Measurements from ENCODE around the gene ZSCAN1. TPM values are rescaled to one million over a fixed set of nuclear protein-coding genes. Genes with fewer than 3 reads are reported as not detected.

ZSCAN1 gene
- total RNA-seq, 3 donors from 2014 or later (not counting 1 experiment from before 2014, with no cell fraction given) = not detected

- no peaks in the 10 kb centered on the region for H3K36me3 ChIP-seq (ENCODE audit: control insufficient read depth, insufficient read depth, low read length)
- intact Hi-C loops (cut with micrococcal nuclease) = loop anchor here (1.0 to 2.0 kb wide), 2 partner anchors 52 to 96 kb away; partner anchors contain the start of genes ZNF329 and ZNF606
- ATAC-seq = no peak
- H3K27me3 Mint-ChIP-seq (ENCODE audit: low read depth in 2 of 2) = peaks cover 0 to 3% of the 10 kb centered on the region in 2 donors
- peaks cover 13% of the 10 kb centered on the region for H3K36me3 Mint-ChIP-seq
- peak overlapping the region; percentile 99 for H3K27ac ChIP-seq (ENCODE audit: low read length)
- DNase-seq = no peak
- peak overlapping the region; percentile 98 to 99 for H3K27ac Mint-ChIP-seq
- TF ChIP-seq, protein P1, sequence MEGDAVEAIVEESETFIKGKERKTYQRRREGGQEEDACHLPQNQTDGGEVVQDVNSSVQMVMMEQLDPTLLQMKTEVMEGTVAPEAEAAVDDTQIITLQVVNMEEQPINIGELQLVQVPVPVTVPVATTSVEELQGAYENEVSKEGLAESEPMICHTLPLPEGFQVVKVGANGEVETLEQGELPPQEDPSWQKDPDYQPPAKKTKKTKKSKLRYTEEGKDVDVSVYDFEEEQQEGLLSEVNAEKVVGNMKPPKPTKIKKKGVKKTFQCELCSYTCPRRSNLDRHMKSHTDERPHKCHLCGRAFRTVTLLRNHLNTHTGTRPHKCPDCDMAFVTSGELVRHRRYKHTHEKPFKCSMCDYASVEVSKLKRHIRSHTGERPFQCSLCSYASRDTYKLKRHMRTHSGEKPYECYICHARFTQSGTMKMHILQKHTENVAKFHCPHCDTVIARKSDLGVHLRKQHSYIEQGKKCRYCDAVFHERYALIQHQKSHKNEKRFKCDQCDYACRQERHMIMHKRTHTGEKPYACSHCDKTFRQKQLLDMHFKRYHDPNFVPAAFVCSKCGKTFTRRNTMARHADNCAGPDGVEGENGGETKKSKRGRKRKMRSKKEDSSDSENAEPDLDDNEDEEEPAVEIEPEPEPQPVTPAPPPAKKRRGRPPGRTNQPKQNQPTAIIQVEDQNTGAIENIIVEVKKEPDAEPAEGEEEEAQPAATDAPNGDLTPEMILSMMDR (IDR thresholded peaks at IDR 0.05) = no peak
- peaks cover 40% of the 10 kb centered on the region for H3K9me3 ChIP-seq (ENCODE audit: control insufficient read depth, insufficient read depth, low read length)
- H3K4me3 ChIP-seq (ENCODE audit: low read length) = peak overlapping the region; percentile 56
- WGBS (ENCODE audit: insufficient coverage) = 12% methylated on average over 2 of the region's 2 CpGs
- H3K4me1 ChIP-seq (ENCODE audit: control insufficient read depth, insufficient read depth, low read length) = peaks cover 15% of the 10 kb centered on the region
- peak overlapping the region; percentile 88 for H3K4me3 Mint-ChIP-seq
- peaks cover 3 to 9% of the 10 kb centered on the region in 2 donors for H3K9me3 Mint-ChIP-seq
- no peaks in the 10 kb centered on the region for H3K27me3 ChIP-seq (ENCODE audit: control insufficient read depth, insufficient read depth, low read length)
- H3K4me1 Mint-ChIP-seq = peaks cover 14 to 30% of the 10 kb centered on the region in 2 donors
These were observed 64.8 kb downstream of the ZSCAN1 start for GRCh38 chr19:58098682-58098998.

Other genes with a start within 250 kb of the ZSCAN1 start
- 10 to 100 TPM; 13.0 to 14.5 (median 14.3) TPM for gene ZNF552, start 219.1 kb upstream of the ZSCAN1 start, total RNA-seq
- 10 to 100 TPM; 23.4 to 25.7 (median 23.9) TPM for gene ZNF587B, start 203.7 kb upstream of the ZSCAN1 start, total RNA-seq
- gene ZNF587, start 184.2 kb upstream of the ZSCAN1 start, total RNA-seq = 10 to 100 TPM; 54.9 to 58.9 (median 55.1) TPM
- 10 to 100 TPM; 25.2 to 51.2 (median 38.3) TPM for gene ZNF814, start 145.0 kb upstream of the ZSCAN1 start, total RNA-seq
- 10 to 100 TPM; 32.1 to 46.7 (median 36.4) TPM for gene ZNF417, start 117.4 kb upstream of the ZSCAN1 start, total RNA-seq
- 10 to 100 TPM in 1 of 3 donors, 1 to 10 TPM in 2; 4.3 to 13.3 (median 6.2) TPM for gene ZNF418, start 98.6 kb upstream of the ZSCAN1 start, total RNA-seq
- gene ZNF256, start 86.3 kb upstream of the ZSCAN1 start, total RNA-seq = 10 to 100 TPM; 17.7 to 31.2 (median 27.2) TPM
- gene C19orf18, start 59.5 kb upstream of the ZSCAN1 start, total RNA-seq = under 1 TPM; 0.55 to 0.99 (median 0.70) TPM
- gene ZNF606, start 31.2 kb upstream of the ZSCAN1 start, total RNA-seq = 10 to 100 TPM in 2 of 3 donors, 1 to 10 TPM in 1; 8.9 to 13.5 (median 12.5) TPM
- gene ZNF135, start 25.3 kb downstream of the ZSCAN1 start, total RNA-seq = 1 to 10 TPM; 1.6 to 4.3 (median 4.3) TPM
- 10 to 100 TPM; 29.9 to 42.7 (median 35.9) TPM for gene ZSCAN18, start 64.2 kb downstream of the ZSCAN1 start, total RNA-seq
- 10 to 100 TPM; 13.0 to 14.9 (median 14.4) TPM for gene ZNF329, start 116.8 kb downstream of the ZSCAN1 start, total RNA-seq
- gene ZNF274, start 149.0 kb downstream of the ZSCAN1 start, total RNA-seq = 10 to 100 TPM; 25.5 to 33.0 (median 30.1) TPM
- gene ZNF544, start 194.9 kb downstream of the ZSCAN1 start, total RNA-seq = 10 to 100 TPM; 21.9 to 31.5 (median 21.9) TPM
- gene ZNF8, start 244.9 kb downstream of the ZSCAN1 start, total RNA-seq = 1 to 10 TPM; 6.4 to 8.7 (median 7.7) TPM

Measured in natural killer cell (primary cell).